Endothelial cell of umbilical vein (primary cell): ENCODE data around the gene PIK3CB. TPM values are rescaled to one million over a fixed set of nuclear protein-coding genes. Genes with fewer than 3 reads are reported as not detected.

ENCODE experiments used
- BruUV-seq: library from RNA; stranded (reverse); fragments of 400-500 nt; replicated peaks from 2 replicates; lab custom pipeline; 2021; lab: Mats Ljungman, UMichigan
- CTCF ChIA-PET: fragments of 300-600, 350-600 bp; sonication (Branson Sonifier 250); formaldehyde crosslinking; loops from one replicate; lab custom pipeline; 2021; ENCODE audit warnings: antibody characterized with exemption, inconsistent platforms; lab: Charles Lee
- POLR2A ChIA-PET: fragments of 300-600, 350-600 bp; sonication (Branson Sonifier 250); formaldehyde crosslinking; loops from one replicate; lab custom pipeline; 2021; ENCODE audit warnings: antibody characterized with exemption, inconsistent platforms; lab: Charles Lee
- DNase-seq: peaks from one replicate; pipeline ENCODE4 v3.0.0-alpha.2; 2011; ENCODE audit warnings: low read depth, low spot score
- FAIRE-seq: peaks from 2 replicates; lab custom pipeline; 2011; peaks lifted over from hg19 to GRCh38; lab: Jason Lieb, UNC
- H2AFZ ChIP-seq: 2 replicates; pipeline ENCODE4 v1.6.0; 2012; ENCODE audit warnings: low read depth, low read length, control low read depth, inconsistent platforms
- H3K27ac ChIP-seq: 2 replicates; pipeline ENCODE4 v1.5.1; 2011; ENCODE audit warnings: low read depth, mild to moderate bottlenecking, control low read depth, low read length, moderate library complexity; ENCODE audit not compliant: insufficient read depth
- H3K27me3 ChIP-seq, 2 experiments: 2 replicates each; pipeline versions ENCODE4 v1.6.0 to v1.6.1; 2011; ENCODE audit warnings: low read length in 2 of 2, mixed read lengths in 1 of 2; ENCODE audit not compliant: control insufficient read depth in 2 of 2, insufficient read depth in 2 of 2
- H3K36me3 ChIP-seq, 2 experiments: 2 replicates in 1 of 2; 3 replicates in 1 of 2; pipeline ENCODE4 v1.5.1; 2011; ENCODE audit warnings: low read length in 2 of 2, mild to moderate bottlenecking in 1 of 2, moderate library complexity in 1 of 2; ENCODE audit not compliant: control insufficient read depth in 2 of 2, insufficient read depth in 2 of 2; ENCODE audit errors: extremely low read depth in 1 of 2
- H3K4me1 ChIP-seq: 3 replicates; pipeline ENCODE4 v1.5.1; 2011; ENCODE audit warnings: mild to moderate bottlenecking, low read length; ENCODE audit not compliant: control insufficient read depth, insufficient read depth; ENCODE audit errors: extremely low read depth
- H3K4me2 ChIP-seq: 2 replicates; pipeline ENCODE4 v1.6.1; 2011; ENCODE audit warnings: low read length, control low read depth, mixed read lengths; ENCODE audit not compliant: insufficient read depth
- H3K4me3 ChIP-seq, 3 experiments: fragments of 200-600 bp in 1 of 3; sonication (generic), shearing (Covaris generic) in 1 of 3; replicated peaks in 1 of 3; 2 replicates each; pipeline ENCODE4 v1.5.1; 2011 to 2016; ENCODE audit warnings: control low read depth in 3 of 3, low read length in 3 of 3, mild to moderate bottlenecking in 2 of 3, inconsistent platforms in 1 of 3, low read depth in 1 of 3, moderate library complexity in 1 of 3; ENCODE audit not compliant: insufficient read depth in 1 of 3
- H3K79me2 ChIP-seq: 2 replicates; pipeline ENCODE4 v1.6.0; 2012; ENCODE audit warnings: low read length, inconsistent platforms; ENCODE audit not compliant: control insufficient read depth, insufficient read depth
- H3K9ac ChIP-seq: replicated peaks from 2 replicates; pipeline ENCODE3; 2011; ENCODE audit warnings: low read length, control low read depth; ENCODE audit not compliant: insufficient read depth; ENCODE audit errors: extremely low read depth
- H3K9me1 ChIP-seq: replicated peaks from 3 replicates; pipeline ENCODE4 v1.6.0; 2011; ENCODE audit warnings: mild to moderate bottlenecking, low read length; ENCODE audit not compliant: control insufficient read depth, insufficient read depth; ENCODE audit errors: extremely low read depth
- H3K9me3 ChIP-seq: replicated peaks from 2 replicates; pipeline ENCODE4 v1.5.1; 2012; ENCODE audit warnings: low read length, inconsistent platforms; ENCODE audit not compliant: control insufficient read depth, insufficient read depth
- H4K20me1 ChIP-seq: replicated peaks from 2 replicates; pipeline ENCODE3; 2011; ENCODE audit warnings: mild to moderate bottlenecking, low read length; ENCODE audit not compliant: control insufficient read depth, insufficient read depth; ENCODE audit errors: extremely low read depth
- CTCF ChIP-seq, 2 donors: IDR thresholded peaks; 1 replicate in 1 of 2; 2 replicates in 1 of 2; pipeline ENCODE4 v1.5.1; 2011; ENCODE audit warnings: low read length in 2 of 2, mild to moderate bottlenecking in 2 of 2, moderate library complexity in 2 of 2, control low read depth in 1 of 2, inconsistent platforms in 1 of 2, low read depth in 1 of 2; ENCODE audit not compliant: insufficient read depth in 1 of 2; ENCODE audit errors: extremely low read depth in 1 of 2
- EZH2 ChIP-seq: IDR thresholded peaks from 2 replicates; pipeline ENCODE4 v1.6.1; 2012; ENCODE audit warnings: borderline replicate concordance, low read depth, mild to moderate bottlenecking, moderate library complexity, low read length, inconsistent platforms; ENCODE audit not compliant: severe bottlenecking
- FOS ChIP-seq: IDR thresholded peaks from 2 replicates; pipeline ENCODE4 v1.6.1; 2011; ENCODE audit warnings: mild to moderate bottlenecking, low read length, moderate library complexity, borderline replicate concordance; ENCODE audit not compliant: insufficient read depth
- GATA2 ChIP-seq: IDR thresholded peaks from 2 replicates; pipeline ENCODE4 v1.7.0; 2011; ENCODE audit warnings: low read depth, mild to moderate bottlenecking, moderate library complexity, mixed read lengths, low read length; ENCODE audit not compliant: insufficient read length, insufficient read depth
- JUN ChIP-seq: IDR thresholded peaks from 2 replicates; pipeline ENCODE4 v1.6.1; 2011; ENCODE audit warnings: borderline replicate concordance, low read depth; ENCODE audit not compliant: insufficient read length, insufficient read depth
- MAX ChIP-seq: IDR thresholded peaks from 2 replicates; pipeline ENCODE4 v1.6.1; 2011; ENCODE audit not compliant: insufficient read depth, insufficient read length
- MYC ChIP-seq: IDR thresholded peaks from one replicate; pipeline ENCODE4 v1.6.1; 2011; ENCODE audit warnings: mild to moderate bottlenecking, low read depth, low read length
- POLR2A ChIP-seq: IDR thresholded peaks from 2 replicates; pipeline ENCODE4 v1.6.1; 2012; ENCODE audit warnings: low read depth, mild to moderate bottlenecking, control low read depth, low read length
- POLR2AphosphoS5 ChIP-seq: IDR thresholded peaks from 2 replicates; pipeline ENCODE4 v1.6.1; 2012; ENCODE audit warnings: low read depth, mild to moderate bottlenecking, control low read depth, low read length, moderate library complexity; ENCODE audit not compliant: insufficient read depth
- dilution Hi-C: fragments of 300-500 bp; cut with MboI; formaldehyde crosslinking; loops from one replicate; pipeline ENCODE4 v1.15.0; 2019; ENCODE audit warnings: low sequenced_read_pairs; ENCODE audit not compliant: extremely low pct_ligation_motif_present
- intact Hi-C: fragments of 100-400 bp; cut with micrococcal nuclease; formaldehyde crosslinking; loops from one replicate; pipeline ENCODE4 v1.10.0; 2022
- polyA plus RNA-seq, 4 experiments: library from polyadenylated mRNA; depleted of rRNA in 3 of 4; stranded (reverse) in 3 of 4; unstranded in 1 of 4; fragments of >200 nt; gene quantifications; 2 replicates each; pipeline versions ENCODE4 v1.2.1 to v1.2.3, GENCODE V29; 2011 to 2012; ENCODE audit warnings: missing spikeins in 1 of 4
- total RNA-seq: library from RNA; stranded (reverse); gene quantifications from 2 replicates; pipeline ENCODE4 v1.2.3, GENCODE V29; 2021

The PIK3CB gene
- total and polyA plus RNA-seq, 2 donors (not counting 3 experiments of a cell fraction or from before 2014, with no cell fraction given), result 9.0 to 29.8 TPM

GRCh38 chr3:138786788-138787271 lies 47.9 kb downstream of the PIK3CB start:
- Histone ChIP-seq H2AFZ (no peak overlapping the region), H3K27me3 (no peaks in the 10 kb centered on the region), H3K36me3 (no peaks in the 10 kb centered on the region), H3K79me2 (peaks cover 3% of the 10 kb centered on the region), H3K4me2 (no peak overlapping the region), H3K4me3 (no peak overlapping the region), H3K4me1 (no peaks in the 10 kb centered on the region), H4K20me1 (no peaks in the 10 kb centered on the region), H3K9me1 (no peaks in the 10 kb centered on the region), H3K9ac (no peak overlapping the region), H3K27ac (no peak overlapping the region), H3K9me3 (no peaks in the 10 kb centered on the region)
- ChIA-PET CTCF (interaction anchor here (0.6 to 1.3 kb wide), 4 partner anchors 50 to 129 kb away, joined by 3 to 13 read pairs (median 5); no protein-coding TSS in a partner anchor), POLR2A (interaction anchor here (0.6 to 0.7 kb wide), 2 partner anchors 49 to 87 kb away, joined by 3 to 4 read pairs; no protein-coding TSS in a partner anchor)
- TF ChIP-seq POLR2AphosphoS5 (no peak), FOS (no peak), CTCF (IDR thresholded peaks at IDR 0.05; ENCODE audit: extremely low read depth in 1 of 2, insufficient read depth in 1 of 2, low read depth in 1 of 2, low read length in 2 of 2) (no peak), JUN (no peak), POLR2A (no peak), MYC (no peak), MAX (no peak), GATA2 (no peak), EZH2 (no peak)
- DNase-seq, result no peak
- intact Hi-C loops, result loop anchor here (5.0 kb wide), 1 partner anchor 35 kb away; no protein-coding TSS in a partner anchor
- FAIRE-seq, result no peak
- no TSS peak for BruUV-seq
- dilution Hi-C loops, result no loop called here
